ENCODE measurements around the gene VAX1.
A peak's percentile ranks its signal among the peaks of the same experiment; 100 is the strongest.

Gene VAX1

DNA sequence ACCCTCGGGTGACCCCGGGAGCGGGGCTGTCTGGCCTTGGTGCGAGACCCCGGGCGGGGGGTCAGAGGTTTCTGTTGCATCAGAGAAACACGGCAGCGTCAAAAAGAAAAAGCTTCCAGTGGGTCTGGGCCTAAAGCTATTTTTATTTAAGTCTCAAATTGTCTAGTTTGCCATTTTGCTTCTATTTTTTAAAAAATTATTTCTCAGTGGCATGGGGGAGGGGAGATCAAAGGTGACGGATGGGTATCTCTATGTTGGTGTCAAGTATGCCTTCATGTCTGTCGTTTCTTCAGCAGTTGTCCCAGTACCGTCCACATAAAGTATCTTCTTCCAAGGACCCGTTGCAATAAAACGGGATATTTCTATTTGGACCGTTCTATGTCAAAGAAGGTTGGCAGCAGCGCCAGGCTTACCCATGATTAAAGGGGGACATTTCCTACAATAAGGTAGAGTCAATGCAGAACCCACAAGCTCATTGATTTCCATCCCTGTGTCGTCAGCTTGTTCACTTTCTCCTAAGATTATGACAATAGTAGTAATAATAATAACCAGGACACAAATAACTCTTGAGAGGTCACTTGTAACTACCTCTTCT is 26.0 kb upstream of the VAX1 start:
- DNase-seq = no peak

- no peak for DNase-seq
Observed at GRCh38 chr10:117163061-117163953, 25.2 kb upstream of the VAX1 start.

DNA sequence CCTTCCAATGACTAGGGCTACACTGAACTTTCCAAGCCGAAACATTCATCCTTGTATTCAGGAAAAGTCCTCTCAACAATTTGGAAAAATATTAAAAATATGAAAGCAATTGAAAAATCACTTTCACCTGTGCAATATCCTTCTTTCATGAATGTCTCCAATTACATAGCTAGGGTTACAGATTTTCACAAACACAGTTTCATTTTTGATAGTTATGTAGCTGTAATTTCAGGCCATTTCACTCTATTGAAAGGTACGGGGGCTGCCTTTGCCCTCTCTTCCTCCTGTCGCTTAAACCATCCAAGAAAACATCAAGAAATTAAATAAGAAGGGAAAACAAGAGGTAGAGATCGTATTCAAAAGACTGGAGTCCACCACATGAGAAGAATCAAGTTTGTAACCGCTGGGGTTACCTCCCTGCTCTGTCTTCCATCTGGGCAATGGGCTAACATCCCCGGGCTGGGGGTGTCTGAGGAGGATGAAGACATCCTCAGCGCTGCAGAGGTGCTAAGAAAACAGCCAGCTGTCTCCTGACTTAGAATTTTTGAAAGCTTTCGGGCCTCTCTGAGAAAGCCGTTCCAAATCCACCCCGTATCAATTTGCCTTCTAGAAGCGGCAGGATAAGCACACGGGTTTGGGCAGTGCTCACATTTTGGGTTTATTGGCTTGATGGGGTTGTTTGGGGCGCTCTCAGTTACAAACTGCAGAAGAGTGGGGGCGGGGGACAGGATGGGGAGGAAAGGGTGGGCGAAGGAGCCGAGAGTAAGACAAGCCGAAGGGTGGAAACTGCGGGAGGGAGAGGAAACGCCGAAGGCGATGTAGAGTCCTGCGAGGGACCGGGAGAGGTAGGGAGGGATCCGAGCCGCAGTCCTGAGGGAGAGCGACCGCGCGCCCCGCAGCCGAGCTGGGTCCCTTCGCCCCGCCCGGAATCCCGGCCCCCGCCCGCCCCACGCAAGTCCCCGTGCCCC is 24.3 kb upstream of the VAX1 start:
- DNase-seq = no peak

DNA sequence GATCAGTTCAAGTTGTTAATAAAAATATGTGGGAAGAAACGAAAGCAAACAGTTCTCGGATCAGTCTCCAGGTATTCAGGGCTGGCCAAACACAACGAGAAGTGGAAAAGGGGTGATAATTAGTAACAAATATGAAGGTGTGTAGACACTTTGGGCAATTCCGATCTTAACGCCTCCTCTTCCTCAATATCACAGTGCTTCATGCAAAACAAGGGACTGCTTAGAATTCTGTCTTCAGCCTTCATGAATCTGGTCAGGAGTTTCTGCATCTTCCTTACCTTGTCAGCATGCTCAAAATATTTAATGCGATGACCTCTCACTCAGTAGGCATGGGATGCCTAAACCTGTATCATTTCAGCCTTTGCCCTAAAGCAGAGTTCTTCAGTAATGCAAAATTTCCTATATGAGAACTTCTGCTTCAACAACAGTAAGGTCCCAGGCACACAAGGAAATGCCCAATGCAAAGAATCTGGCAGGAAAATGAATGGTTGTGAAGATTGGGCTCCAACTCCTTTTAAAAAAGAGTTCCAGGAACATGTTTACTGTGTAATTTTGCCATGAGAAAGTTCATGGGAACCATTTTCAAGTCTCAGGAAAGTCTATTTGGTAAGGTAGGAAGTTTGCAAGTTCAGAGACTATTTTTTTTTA is 23.4 kb upstream of the VAX1 start:
- no peak for DNase-seq

GRCh38 chr10:117160567-117160966 is 22.5 kb upstream of the VAX1 start:
- no peak for DNase-seq

DNA sequence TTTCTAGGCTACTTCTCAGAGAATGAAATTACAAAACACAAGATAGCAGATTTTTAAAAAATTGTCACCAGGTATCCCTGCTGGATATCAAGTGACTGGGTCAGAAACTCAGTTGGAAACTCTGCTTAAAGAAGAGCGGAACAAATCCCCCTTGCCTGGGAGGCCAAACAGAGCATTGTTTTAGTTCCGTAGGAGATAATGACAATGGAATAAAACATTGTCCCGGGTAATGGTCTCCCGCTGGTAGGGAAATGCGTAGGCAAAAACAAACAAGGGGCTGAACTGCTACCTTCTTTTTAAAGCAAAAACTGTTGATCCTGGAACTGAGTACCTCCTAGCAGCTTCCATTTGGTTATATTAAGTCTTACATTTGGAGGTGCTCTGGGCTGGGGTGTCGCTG is 21.3 kb upstream of the VAX1 start:
- no peak for DNase-seq

- no peak for DNase-seq
Observed at GRCh38 chr10:117158297-117158696, 20.2 kb upstream of the VAX1 start.

GRCh38 chr10:117152668-117153067 is 14.6 kb upstream of the VAX1 start:
- no peak for DNase-seq

DNA sequence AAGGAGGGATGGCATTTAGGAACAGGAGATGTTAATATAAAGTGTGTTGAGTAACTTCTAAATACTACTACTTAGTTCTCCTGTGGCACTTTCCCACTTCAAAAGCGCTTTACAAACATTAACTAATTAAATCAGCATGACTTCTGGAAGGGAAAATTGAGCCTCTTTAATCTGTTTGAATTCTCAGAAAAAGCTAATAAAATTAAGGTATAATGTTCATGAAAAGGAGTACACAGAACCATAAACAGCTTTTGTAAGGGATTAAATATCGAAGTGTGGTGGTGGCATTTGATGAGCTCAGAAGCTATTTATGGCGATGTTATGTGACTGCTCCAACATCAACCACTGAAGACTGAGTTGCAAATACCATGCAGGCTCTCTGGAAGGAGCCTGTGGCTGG is 10.2 kb upstream of the VAX1 start:
- no peak for DNase-seq

- DNase-seq = no peak
Observed at GRCh38 chr10:117145019-117145418, 6.9 kb upstream of the VAX1 start.

DNA sequence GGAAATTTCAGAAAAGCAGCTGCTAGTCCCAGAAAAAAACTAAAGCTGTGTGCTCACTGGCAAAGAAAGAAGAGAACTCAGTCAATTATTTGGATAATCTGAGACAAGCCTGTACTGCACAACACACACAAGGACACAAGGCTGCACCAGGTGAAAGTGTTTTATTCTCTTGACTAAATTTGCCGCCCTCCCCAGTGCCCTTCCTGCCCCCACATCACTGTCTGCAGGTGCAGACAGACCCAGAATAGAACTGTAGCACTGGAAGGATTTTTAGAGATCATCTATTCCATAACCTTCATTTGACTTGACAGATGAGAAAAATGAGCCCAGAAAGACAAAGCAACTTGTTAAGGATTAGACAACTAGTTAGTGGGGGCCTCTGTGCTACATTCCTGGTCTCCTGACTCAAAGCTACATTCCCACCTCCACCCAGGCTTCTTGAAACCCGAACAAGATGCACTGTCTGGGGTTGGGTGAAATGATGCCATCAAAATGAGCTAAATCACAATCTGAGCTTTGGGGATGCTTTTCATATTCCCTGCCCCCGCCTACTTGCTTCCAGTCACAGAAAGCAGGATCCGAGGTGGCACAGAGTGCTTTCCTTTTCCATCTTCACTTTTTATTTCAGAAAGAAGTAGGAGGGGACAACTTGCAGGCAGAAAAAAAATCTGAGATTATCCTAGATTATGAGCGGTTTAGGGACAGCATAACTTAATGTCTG is 5.2 kb upstream of the VAX1 start:
- peak; percentile 24 for DNase-seq

GRCh38 chr10:117140525-117140902 is 2.4 kb upstream of the VAX1 start:
- no peak for DNase-seq

DNA sequence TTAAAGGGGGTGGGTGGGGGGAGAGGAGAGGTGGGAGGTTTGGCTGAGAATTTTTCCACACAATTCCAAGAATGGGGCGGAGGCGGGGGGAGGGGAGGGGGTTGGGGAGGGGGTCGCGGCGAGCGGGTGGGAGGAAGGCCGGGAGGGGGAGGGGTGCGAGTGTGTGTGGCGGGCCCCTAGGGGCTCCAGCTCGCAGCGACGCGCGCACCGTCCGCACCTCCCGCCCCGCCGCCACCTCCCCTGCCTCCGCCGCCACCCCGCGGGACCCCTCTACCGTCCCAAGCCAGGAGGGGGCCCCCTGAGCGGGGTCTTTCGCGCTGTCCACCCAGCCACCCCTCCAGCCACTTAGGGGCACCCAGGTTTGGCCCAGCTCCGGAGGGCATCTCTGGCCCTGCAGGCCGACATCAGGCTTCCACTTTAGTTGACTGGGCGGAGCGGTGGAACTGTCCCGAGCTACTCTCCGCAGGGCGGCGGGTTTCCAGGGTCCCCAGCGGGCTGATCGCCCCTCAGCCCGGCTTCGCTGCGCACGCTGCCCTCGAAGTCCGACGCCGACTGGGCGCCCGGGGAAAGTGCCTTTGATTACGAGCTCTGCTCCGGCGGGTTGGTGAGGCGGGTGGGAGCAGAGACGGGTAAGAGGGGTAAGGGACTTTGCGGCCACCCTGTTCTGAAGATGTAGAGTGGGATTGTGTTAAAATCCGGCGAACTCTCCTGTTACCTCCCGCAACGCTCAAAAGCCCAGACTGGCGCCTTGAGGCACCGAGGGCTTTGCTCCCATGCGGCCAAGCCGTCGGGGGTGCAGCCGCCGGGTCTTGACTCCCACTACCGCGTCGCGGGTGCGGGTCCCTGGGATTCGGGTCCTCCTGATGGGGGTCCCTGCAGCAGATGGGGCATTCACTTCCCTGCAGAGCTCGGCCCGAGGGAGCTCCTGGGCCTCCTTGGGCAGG is 1.8 kb upstream of the VAX1 start:
- no peak for DNase-seq

GRCh38 chr10:117138838-117139580 is 939 bp upstream of the VAX1 start:
- peak; percentile 58 for DNase-seq

- peak; percentile 19 for DNase-seq
Observed at GRCh38 chr10:117137031-117137910, 799 bp downstream of the VAX1 start.

- no peak for DNase-seq
Observed at GRCh38 chr10:117136391-117136975, 1.6 kb downstream of the VAX1 start.

GRCh38 chr10:117135480-117136140 is 2.5 kb downstream of the VAX1 start:
- DNase-seq = no peak

DNA sequence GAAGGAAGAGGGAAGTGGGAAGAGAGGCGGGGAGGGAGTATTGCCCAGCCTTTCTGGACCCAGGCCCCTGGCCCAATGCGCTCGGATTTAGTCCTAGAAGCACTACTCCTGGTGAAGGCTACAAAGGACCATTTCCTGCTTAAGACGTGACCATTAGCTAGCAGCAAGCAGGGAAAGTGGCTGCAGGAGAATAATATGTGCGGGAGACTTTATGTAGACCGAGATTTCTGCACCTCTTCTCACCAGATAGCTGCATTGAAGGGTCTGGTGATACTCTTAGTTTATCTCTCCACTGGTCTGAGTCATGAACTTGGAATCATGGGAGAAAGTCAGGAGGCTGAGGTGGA is 3.1 kb downstream of the VAX1 start:
- no peak for DNase-seq
